CD14-positive monocyte (primary cell): Measurements from ENCODE around the gene MAD1L1. TPM values are rescaled to one million over a fixed set of nuclear protein-coding genes. Genes with fewer than 3 reads are reported as not detected.

Source experiments
- DNase-seq, 3 donors: peaks; one replicate each; pipeline ENCODE4 v3.0.0-alpha.2; 2011 to 2022
- H2AFZ ChIP-seq: 2 replicates; pipeline ENCODE4 v1.6.0; 2012; ENCODE audit warnings: mild to moderate bottlenecking, low read depth, low read length, inconsistent platforms; ENCODE audit not compliant: insufficient read depth, poor library complexity, severe bottlenecking
- H3K27ac ChIP-seq, 2 donors: 1 replicate in 1 of 2; 2 replicates in 1 of 2; pipeline ENCODE4 v1.5.1; 2012 to 2013; ENCODE audit warnings: low read length in 2 of 2, control low read depth in 1 of 2, inconsistent platforms in 1 of 2, low read depth in 1 of 2, mild to moderate bottlenecking in 1 of 2
- H3K27me3 ChIP-seq, 2 donors: one replicate each; pipeline versions ENCODE4 v1.6.0 to v1.6.1; 2011 to 2013; ENCODE audit warnings: low read length in 2 of 2; ENCODE audit not compliant: control insufficient read depth in 2 of 2, insufficient read depth in 2 of 2
- H3K36me3 ChIP-seq, 2 donors: replicated peaks in 1 of 2; 1 replicate in 1 of 2; 2 replicates in 1 of 2; pipeline versions ENCODE4 v1.5.1 to v1.6.1; 2012 to 2013; ENCODE audit warnings: low read length in 2 of 2, control low read depth in 1 of 2, inconsistent platforms in 1 of 2, mild to moderate bottlenecking in 1 of 2; ENCODE audit not compliant: insufficient read depth in 2 of 2, control insufficient read depth in 1 of 2
- H3K4me1 ChIP-seq, 2 donors: 1 replicate in 1 of 2; 2 replicates in 1 of 2; pipeline versions ENCODE4 v1.5.1 to v1.6.1; 2012 to 2013; ENCODE audit warnings: low read length in 2 of 2, control low read depth in 1 of 2, inconsistent platforms in 1 of 2, mild to moderate bottlenecking in 1 of 2, moderate library complexity in 1 of 2; ENCODE audit not compliant: insufficient read depth in 2 of 2, control insufficient read depth in 1 of 2
- H3K4me2 ChIP-seq: replicated peaks from 2 replicates; pipeline ENCODE3; 2012; ENCODE audit warnings: low read length, moderate library complexity, mild to moderate bottlenecking; ENCODE audit not compliant: poor library complexity, severe bottlenecking; ENCODE audit errors: extremely low read depth
- H3K4me3 ChIP-seq, 3 experiments: fragments of 200-600 bp in 1 of 3; sonication (generic) in 1 of 3; replicated peaks in 1 of 3; 1 replicate in 2 of 3; 2 replicates in 1 of 3; pipeline ENCODE4 v1.5.1; 2011 to 2013; ENCODE audit warnings: low read length in 3 of 3, mild to moderate bottlenecking in 3 of 3, control low read depth in 2 of 3, low read depth in 2 of 3, inconsistent platforms in 1 of 3, moderate library complexity in 1 of 3
- H3K79me2 ChIP-seq: 2 replicates; pipeline ENCODE4 v1.6.0; 2012; ENCODE audit warnings: mild to moderate bottlenecking, control low read depth, inconsistent platforms, low read length, moderate library complexity; ENCODE audit not compliant: insufficient read depth
- H3K9ac ChIP-seq: 2 replicates; pipeline ENCODE4 v1.6.0; 2017; ENCODE audit warnings: low read length, mild to moderate bottlenecking; ENCODE audit not compliant: insufficient read depth, poor library complexity, severe bottlenecking
- H3K9me3 ChIP-seq, 2 donors: replicated peaks in 1 of 2; 1 replicate in 1 of 2; 2 replicates in 1 of 2; pipeline versions ENCODE4 v1.5.1 to v1.6.1; 2012 to 2013; ENCODE audit warnings: low read length in 2 of 2, control low read depth in 1 of 2; ENCODE audit not compliant: control insufficient read depth in 1 of 2, insufficient read depth in 1 of 2
- H4K20me1 ChIP-seq: 2 replicates; pipeline ENCODE4 v1.6.0; 2012; ENCODE audit warnings: mild to moderate bottlenecking, low read length, control low read depth, moderate library complexity; ENCODE audit not compliant: insufficient read depth
- H3K27ac Mint-ChIP-seq, 7 donors: one replicate each; pipeline ENCODE4 v1.8.0; 2020; ENCODE audit warnings: mild to moderate bottlenecking in 7 of 7, mixed read lengths in 7 of 7, moderate library complexity in 6 of 7, inconsistent platforms in 2 of 7
- H3K27me3 Mint-ChIP-seq, 3 donors: one replicate each; pipeline ENCODE4 v1.8.0; 2021 to 2022; ENCODE audit warnings: low read depth in 3 of 3, mild to moderate bottlenecking in 3 of 3, mixed read lengths in 3 of 3, moderate library complexity in 3 of 3, inconsistent platforms in 1 of 3
- H3K36me3 Mint-ChIP-seq, 2 donors: one replicate each; pipeline ENCODE4 v1.8.0; 2020; ENCODE audit warnings: mixed read lengths in 2 of 2, inconsistent platforms in 1 of 2, mild to moderate bottlenecking in 1 of 2
- H3K4me1 Mint-ChIP-seq: one replicate; pipeline ENCODE4 v1.8.0; 2020; ENCODE audit warnings: mild to moderate bottlenecking, mixed read lengths
- H3K4me3 Mint-ChIP-seq, 2 donors: one replicate each; pipeline ENCODE4 v1.8.0; 2020; ENCODE audit warnings: mild to moderate bottlenecking in 2 of 2, mixed read lengths in 2 of 2, moderate library complexity in 1 of 2
- H3K9me3 Mint-ChIP-seq, 7 donors: one replicate each; pipeline ENCODE4 v1.8.0; 2020 to 2022; ENCODE audit warnings: mixed read lengths in 7 of 7, mild to moderate bottlenecking in 6 of 7, moderate library complexity in 6 of 7, inconsistent platforms in 2 of 7
- CTCF ChIP-seq: fragments of 200-600 bp; IDR thresholded peaks from one replicate; pipeline ENCODE4 v1.8.0; 2022; ENCODE audit warnings: antibody characterized with exemption, mild to moderate bottlenecking
- WGBS: methylation state at CpG from one replicate; pipeline ENCODE4 v1.1.5; 2013; ENCODE audit warnings: missing lambda C conversion rate; ENCODE audit not compliant: insufficient coverage; 5-methylcytosine and 5-hydroxymethylcytosine counted together
- intact Hi-C, 2 donors: fragments of 100-400 bp; cut with micrococcal nuclease; formaldehyde crosslinking; loops; one replicate each; pipeline versions ENCODE4 v1.15.0 to v1.15.1; 2023
- polyA plus RNA-seq, 3 donors: library from polyadenylated mRNA; depleted of rRNA in 1 of 3; unstranded in 2 of 3; stranded (reverse) in 1 of 3; fragments of 300-500 nt in 2 of 3; fragments of >200 nt in 1 of 3; fragmentation: Illumina TruSeq in 2 of 3; gene quantifications; 1 replicate in 2 of 3; 2 replicates in 1 of 3; pipeline ENCODE4 v1.2.3, GENCODE V29; 2012 to 2021

MAD1L1 gene
- polyA plus RNA-seq, 3 donors: 22.0 to 39.4 (median 33.2) TPM

- Histone ChIP-seq H2AFZ (no peak overlapping the region), H3K27ac (no peak overlapping the region), H3K4me1 (peaks cover 38 to 40% of the 10 kb centered on the region in 2 donors), H3K9ac (no peak overlapping the region), H3K79me2 (no peaks in the 10 kb centered on the region), H3K4me2 (no peak overlapping the region), H4K20me1 (no peaks in the 10 kb centered on the region), H3K36me3 (peaks cover 13 to 18% of the 10 kb centered on the region in 2 donors), H3K9me3 (no peaks in the 10 kb centered on the region), H3K27me3 (no peaks in the 10 kb centered on the region), H3K4me3 (no peak overlapping the region)
- WGBS: 96% methylated on average over 16 of the region's 18 CpGs
- Mint-ChIP-seq H3K9me3 (peaks cover 0 to 5% (median 0%) of the 10 kb centered on the region in 7 donors), H3K27ac (peak overlapping the region in 3 of 7 donors; percentile 22 to 61 (median 30)), H3K36me3 (peaks cover 27 to 42% of the 10 kb centered on the region in 2 donors), H3K4me1 (peaks cover 35% of the 10 kb centered on the region), H3K4me3 (no peak overlapping the region), H3K27me3 (no peaks in the 10 kb centered on the region)
- DNase-seq: no peak
- intact Hi-C loops: loop anchor here in 1 of 2 donors (10.0 kb wide), 1 partner anchor 71 kb away; no protein-coding TSS in a partner anchor
- no peak for TF ChIP-seq CTCF
Observed at GRCh38 chr7:2016021-2016631, 216.6 kb downstream of the MAD1L1 start.

GRCh38 chr7:2015251-2015871 lies 217.4 kb downstream of the MAD1L1 start:
- Histone ChIP-seq H3K27ac (no peak overlapping the region), H3K27me3 (no peaks in the 10 kb centered on the region), H3K79me2 (no peaks in the 10 kb centered on the region), H2AFZ (no peak overlapping the region), H4K20me1 (no peaks in the 10 kb centered on the region), H3K9ac (no peak overlapping the region), H3K4me2 (no peak overlapping the region), H3K4me1 (peaks cover 30 to 33% of the 10 kb centered on the region in 2 donors), H3K9me3 (no peaks in the 10 kb centered on the region), H3K36me3 (peaks cover 13 to 18% of the 10 kb centered on the region in 2 donors), H3K4me3 (no peak overlapping the region)
- 95% methylated on average over 16 of the region's 18 CpGs for WGBS
- H3K4me1 Mint-ChIP-seq: peaks cover 28% of the 10 kb centered on the region
- TF ChIP-seq CTCF: no peak
- H3K4me3 Mint-ChIP-seq: no peak overlapping the region
- intact Hi-C loops: loop anchor here in 1 of 2 donors (10.0 kb wide), 1 partner anchor 71 kb away; no protein-coding TSS in a partner anchor
- DNase-seq: no peak
- no peaks in the 10 kb centered on the region for H3K27me3 Mint-ChIP-seq
- peaks cover 0 to 5% (median 0%) of the 10 kb centered on the region in 7 donors for H3K9me3 Mint-ChIP-seq
- peaks cover 27 to 42% of the 10 kb centered on the region in 2 donors for H3K36me3 Mint-ChIP-seq
- H3K27ac Mint-ChIP-seq: peak overlapping the region in 3 of 7 donors; percentile 25 to 64 (median 61)
